Effector CD4-positive, alpha-beta T cell (primary cell): ENCODE results near the gene OXER1. TPM values are rescaled to one million over a fixed set of nuclear protein-coding genes. Genes with fewer than 3 reads are reported as not detected.

ENCODE experiments used
- DNase-seq: peaks from one replicate; pipeline ENCODE4 v3.0.0-alpha.2; 2020
- total RNA-seq: gene quantifications from one replicate; lab custom pipeline; 2026; lab: John Stamatoyannopoulos, UW

Gene OXER1
- total RNA-seq = not detected

- DNase-seq = no peak
These were observed at the start of gene OXER1 for GRCh38 chr2:42764096-42764495. Gene OXER1, minus strand, starts transcription at chr2:42764135. Its CDS starts 73 bp downstream, at chr2:42764062.

GRCh38 chr2:42812899-42813479, 49.1 kb upstream of the OXER1 start:
- no peak for DNase-seq

- DNase-seq = peak; percentile 12
These were observed 47.3 kb upstream of the OXER1 start for GRCh38 chr2:42810971-42811811.

GRCh38 chr2:42810121-42810970, 46.4 kb upstream of the OXER1 start:
- peak; percentile 89 for DNase-seq

GRCh38 chr2:42809819-42810120, 45.8 kb upstream of the OXER1 start:
- no peak for DNase-seq

- no peak for DNase-seq
These were observed 45.3 kb upstream of the OXER1 start for GRCh38 chr2:42809131-42809818.

GRCh38 chr2:42808301-42808700, 44.4 kb upstream of the OXER1 start:
- DNase-seq = no peak

GRCh38 chr2:42806786-42807185, 42.9 kb upstream of the OXER1 start:
- DNase-seq = no peak

GRCh38 chr2:42804891-42805290, 41.0 kb upstream of the OXER1 start:
- DNase-seq = no peak

- DNase-seq = no peak
These were observed 40.4 kb upstream of the OXER1 start for GRCh38 chr2:42804338-42804737.

- no peak for DNase-seq
These were observed 38.2 kb upstream of the OXER1 start for GRCh38 chr2:42802150-42802549.

- DNase-seq = no peak
These were observed 37.4 kb upstream of the OXER1 start for GRCh38 chr2:42801381-42801780.

GRCh38 chr2:42800981-42801380, 37.0 kb upstream of the OXER1 start:
- DNase-seq = no peak

- no peak for DNase-seq
These were observed 36.6 kb upstream of the OXER1 start for GRCh38 chr2:42800461-42800962.

GRCh38 chr2:42799881-42800280, 35.9 kb upstream of the OXER1 start:
- DNase-seq = no peak

- DNase-seq = no peak
These were observed 33.3 kb upstream of the OXER1 start for GRCh38 chr2:42797281-42797680.

GRCh38 chr2:42796427-42797248, 32.7 kb upstream of the OXER1 start:
- DNase-seq = no peak

GRCh38 chr2:42795841-42796301, 31.9 kb upstream of the OXER1 start:
- no peak for DNase-seq

- DNase-seq = no peak
These were observed 31.3 kb upstream of the OXER1 start for GRCh38 chr2:42795275-42795674.

- DNase-seq = no peak
These were observed 30.5 kb upstream of the OXER1 start for GRCh38 chr2:42794271-42795046.
